Lower leg skin (tissue), 4 donors: ENCODE measurements around the gene SHISAL1. TPM values are rescaled to one million over a fixed set of nuclear protein-coding genes. Genes with fewer than 3 reads are reported as not detected.

Source experiments
- DNase-seq, 2 donors: peaks; one replicate each; pipeline ENCODE4 v3.0.0-alpha.2; 2019; ENCODE audit warnings: low spot score in 2 of 2
- H3K4me3 ChIP-seq: fragments of 200-600 bp; sonication (generic); 2 replicates; pipeline ENCODE4 v1.5.1; 2017; ENCODE audit warnings: mild to moderate bottlenecking, low read depth; ENCODE audit not compliant: poor library complexity, severe bottlenecking
- CTCF ChIP-seq, 3 donors: fragments of 450-650 bp; IDR thresholded peaks; one replicate each; pipeline ENCODE4 v1.5.1; 2016; ENCODE audit warnings: antibody characterized with exemption in 3 of 3, mild to moderate bottlenecking in 3 of 3, moderate library complexity in 2 of 3
- POLR2A ChIP-seq, 2 donors: fragments of 450-650 bp; IDR thresholded peaks; one replicate each; pipeline ENCODE4 v1.6.1; 2016 to 2017; ENCODE audit warnings: antibody characterized with exemption in 2 of 2, mild to moderate bottlenecking in 1 of 2, moderate library complexity in 1 of 2
- WGBS, 2 donors: methylation state at CpG; one replicate each; pipeline ENCODE4 v1.1.5; 2018; 5-methylcytosine and 5-hydroxymethylcytosine counted together
- intact Hi-C: fragments of 100-400 bp; cut with DNase I; formaldehyde crosslinking; loops from one replicate; pipeline ENCODE4 v1.15.0; 2023; ENCODE audit warnings: low total_unique reads
- total RNA-seq, 4 donors: library from RNA; depleted of rRNA; stranded (reverse); fragments of >200 nt; gene quantifications; one replicate each; pipeline ENCODE4 v1.1.0, GENCODE V29; 2016

The SHISAL1 gene
- total RNA-seq, 4 donors from 2014 or later, result 0.08 to 0.42 (median 0.28) TPM

- TF ChIP-seq CTCF (IDR thresholded peaks at IDR 0.05) (no peak), POLR2A (IDR thresholded peaks at IDR 0.05) (no peak)
- H3K4me3 ChIP-seq, result no peak overlapping the region
- WGBS, 2 donors, result 83 to 85% methylated on average over 16 of the region's 16 CpGs
- DNase-seq, result peak in 1 of 2 donors; percentile 70
- intact Hi-C loops, result no loop called here
Observed at GRCh38 chr22:44260216-44261035, 52.3 kb downstream of the SHISAL1 start.

- intact Hi-C loops, result no loop called here
- peak in 1 of 2 donors; percentile 75 for DNase-seq
- no peak overlapping the region for H3K4me3 ChIP-seq
- no peak for TF ChIP-seq CTCF (IDR thresholded peaks at IDR 0.05)
- WGBS, 2 donors, result 74 to 78% methylated on average over 19 of the region's 19 CpGs
Observed at GRCh38 chr22:44259366-44260215, 53.2 kb downstream of the SHISAL1 start.

- DNase-seq, result no peak
- intact Hi-C loops, result no loop called here
- no peak for TF ChIP-seq CTCF (IDR thresholded peaks at IDR 0.05)
- TF ChIP-seq POLR2A (IDR thresholded peaks at IDR 0.05), result no peak
- H3K4me3 ChIP-seq, result no peak overlapping the region
- WGBS, 2 donors, result 56 to 61% methylated on average over 13 of the region's 13 CpGs
Observed at GRCh38 chr22:44256556-44257485, 55.9 kb downstream of the SHISAL1 start.

GRCh38 chr22:44256085-44256484 lies 56.7 kb downstream of the SHISAL1 start:
- WGBS, 2 donors, result 89 to 90% methylated on average over 6 of the region's 6 CpGs
- TF ChIP-seq POLR2A (IDR thresholded peaks at IDR 0.05) (no peak), CTCF (IDR thresholded peaks at IDR 0.05) (no peak)

GRCh38 chr22:44254811-44255210 lies 57.9 kb downstream of the SHISAL1 start:
- WGBS, 2 donors, result 93 to 95% methylated on average over 2 of the region's 2 CpGs
- intact Hi-C loops, result no loop called here
- TF ChIP-seq CTCF (IDR thresholded peaks at IDR 0.05) (no peak), POLR2A (IDR thresholded peaks at IDR 0.05) (no peak)
- H3K4me3 ChIP-seq, result no peak overlapping the region
- no peak for DNase-seq

More at GRCh38 chr22:44256085-44256484, 56.7 kb downstream of the SHISAL1 start:
- H3K4me3 ChIP-seq, result no peak overlapping the region
- intact Hi-C loops, result no loop called here
- no peak for DNase-seq
